H9 (cell line): ENCODE data around the gene RPS29. TPM values are rescaled to one million over a fixed set of nuclear protein-coding genes. Genes with fewer than 3 reads are reported as not detected.

Experiments
- DNase-seq: peaks from one replicate; pipeline ENCODE4 v3.0.0-alpha.2; 2017
- H2AFZ ChIP-seq: one replicate; pipeline ENCODE4 v1.6.1; 2013; ENCODE audit warnings: mild to moderate bottlenecking, low read length, control low read depth, moderate library complexity
- H2AK5ac ChIP-seq: 2 replicates; pipeline ENCODE4 v1.6.1; 2013; ENCODE audit warnings: low read length, control low read depth, mixed read lengths; ENCODE audit not compliant: insufficient read length
- H2BK120ac ChIP-seq: one replicate; pipeline ENCODE4 v1.6.1; 2013; ENCODE audit warnings: low read depth, mild to moderate bottlenecking, low read length, control low read depth, inconsistent platforms; ENCODE audit not compliant: poor library complexity, severe bottlenecking
- H2BK12ac ChIP-seq: 2 replicates; pipeline ENCODE4 v1.6.1; 2013; ENCODE audit warnings: low read length, control low read depth, mixed read lengths, low read depth; ENCODE audit not compliant: insufficient read length
- H2BK15ac ChIP-seq: 2 replicates; pipeline ENCODE4 v1.6.1; 2013; ENCODE audit warnings: low read depth, low read length, control low read depth
- H2BK20ac ChIP-seq: one replicate; pipeline ENCODE4 v1.6.1; 2013; ENCODE audit warnings: low read depth, mild to moderate bottlenecking, low read length, control low read depth, inconsistent platforms; ENCODE audit not compliant: poor library complexity, severe bottlenecking
- H2BK5ac ChIP-seq: 2 replicates; pipeline ENCODE4 v1.6.1; 2013; ENCODE audit warnings: low read length, control low read depth, mixed read lengths; ENCODE audit not compliant: insufficient read length
- H3K14ac ChIP-seq: 2 replicates; pipeline ENCODE4 v1.6.1; 2013; ENCODE audit warnings: low read length, control low read depth; ENCODE audit not compliant: insufficient read depth
- H3K18ac ChIP-seq: 2 replicates; pipeline ENCODE4 v1.6.1; 2013; ENCODE audit warnings: low read depth, mild to moderate bottlenecking, mixed read lengths, low read length, control low read depth; ENCODE audit not compliant: insufficient read length
- H3K23ac ChIP-seq: 2 replicates; pipeline ENCODE4 v1.6.1; 2013; ENCODE audit warnings: low read length, control low read depth, mixed read lengths, low read depth; ENCODE audit not compliant: insufficient read length
- H3K23me2 ChIP-seq: 2 replicates; pipeline ENCODE4 v1.6.1; 2013; ENCODE audit warnings: low read depth, mild to moderate bottlenecking, mixed read lengths, low read length, control low read depth; ENCODE audit not compliant: insufficient read length, poor library complexity, severe bottlenecking
- H3K27ac ChIP-seq: 2 replicates; pipeline ENCODE4 v1.5.1; 2013; ENCODE audit warnings: low read length, control low read depth, mixed read lengths, low read depth; ENCODE audit not compliant: insufficient read length
- H3K27me3 ChIP-seq: 2 replicates; pipeline ENCODE4 v1.6.1; 2013; ENCODE audit warnings: low read length, control low read depth, inconsistent platforms; ENCODE audit not compliant: insufficient read depth
- H3K4ac ChIP-seq: 2 replicates; pipeline ENCODE4 v1.6.1; 2013; ENCODE audit warnings: low read depth, mild to moderate bottlenecking, control low read depth, inconsistent platforms, low read length, moderate library complexity
- H3K4me1 ChIP-seq: 2 replicates; pipeline ENCODE4 v1.6.1; 2013; ENCODE audit warnings: low read length, control low read depth, inconsistent platforms; ENCODE audit not compliant: insufficient read depth
- H3K4me2 ChIP-seq: 2 replicates; pipeline ENCODE4 v1.6.1; 2013; ENCODE audit warnings: low read length, control low read depth, mixed read lengths; ENCODE audit not compliant: insufficient read length, insufficient read depth
- H3K56ac ChIP-seq: 2 replicates; pipeline ENCODE4 v1.6.1; 2013; ENCODE audit warnings: low read depth, mild to moderate bottlenecking, mixed read lengths, low read length, control low read depth; ENCODE audit not compliant: insufficient read length
- H3K79me1 ChIP-seq: 2 replicates; pipeline ENCODE4 v1.6.1; 2013; ENCODE audit warnings: low read depth, mild to moderate bottlenecking, moderate library complexity, low read length, control low read depth, inconsistent platforms; ENCODE audit not compliant: insufficient read depth, poor library complexity, severe bottlenecking
- H3K79me2 ChIP-seq: 2 replicates; pipeline ENCODE4 v1.6.1; 2013; ENCODE audit warnings: low read length, control low read depth, inconsistent platforms; ENCODE audit not compliant: insufficient read depth
- H3K9ac ChIP-seq: 2 replicates; pipeline ENCODE4 v1.6.1; 2013; ENCODE audit warnings: low read length, control low read depth, mixed read lengths; ENCODE audit not compliant: insufficient read length; ENCODE audit errors: extremely low read depth
- H3K9me3 ChIP-seq: one replicate; pipeline ENCODE4 v1.6.1; 2013; ENCODE audit warnings: low read depth, low read length, inconsistent platforms; ENCODE audit not compliant: control insufficient read depth
- H3T11ph ChIP-seq: one replicate; pipeline ENCODE4 v1.6.1; 2013; ENCODE audit warnings: mild to moderate bottlenecking, low read length, control low read depth, inconsistent platforms
- H4K20me1 ChIP-seq: one replicate; pipeline ENCODE4 v1.6.1; 2013; ENCODE audit not compliant: control insufficient read depth, insufficient read length, insufficient read depth
- H4K5ac ChIP-seq: 2 replicates; pipeline ENCODE4 v1.6.1; 2013; ENCODE audit warnings: low read depth, mild to moderate bottlenecking, mixed read lengths, low read length, control low read depth; ENCODE audit not compliant: insufficient read length
- H4K8ac ChIP-seq: replicated peaks from 2 replicates; pipeline ENCODE4 v1.6.1; 2013; ENCODE audit warnings: low read length, control low read depth, mixed read lengths, low read depth; ENCODE audit not compliant: insufficient read length
- H4K91ac ChIP-seq: 2 replicates; pipeline ENCODE4 v1.6.1; 2013; ENCODE audit warnings: low read depth, mild to moderate bottlenecking, moderate library complexity, mixed read lengths, low read length, control low read depth; ENCODE audit not compliant: insufficient read length
- H3K27ac Mint-ChIP-seq, 3 experiments: 2 replicates in 2 of 3; 3 replicates in 1 of 3; pipeline ENCODE4 v1.8.0; 2020 to 2021; ENCODE audit warnings: mixed read lengths in 3 of 3, mild to moderate bottlenecking in 1 of 3, moderate library complexity in 1 of 3
- H3K27me3 Mint-ChIP-seq: 2 replicates; pipeline ENCODE4 v1.8.0; 2021; ENCODE audit warnings: low read depth, mild to moderate bottlenecking, moderate library complexity, mixed read lengths
- H3K36me3 Mint-ChIP-seq, 3 experiments: 2 replicates in 2 of 3; 3 replicates in 1 of 3; pipeline ENCODE4 v1.8.0; 2020 to 2021; ENCODE audit warnings: low read depth in 3 of 3, mixed read lengths in 3 of 3; ENCODE audit not compliant: insufficient read depth in 1 of 3
- H3K4me1 Mint-ChIP-seq, 2 experiments: 2 replicates each; pipeline ENCODE4 v1.8.0; 2020; ENCODE audit warnings: mixed read lengths in 2 of 2
- H3K4me3 Mint-ChIP-seq, 2 experiments: 2 replicates in 1 of 2; 3 replicates in 1 of 2; pipeline ENCODE4 v1.8.0; 2020 to 2021; ENCODE audit warnings: mild to moderate bottlenecking in 2 of 2, mixed read lengths in 2 of 2, moderate library complexity in 1 of 2
- H3K9me3 Mint-ChIP-seq, 2 experiments: 2 replicates in 1 of 2; 3 replicates in 1 of 2; pipeline ENCODE4 v1.8.0; 2020; ENCODE audit warnings: mild to moderate bottlenecking in 2 of 2, mixed read lengths in 2 of 2, moderate library complexity in 1 of 2
- CTCF ChIP-seq: fragments of 200-600 bp; sonication (generic); conservative IDR thresholded peaks from 3 replicates; pipeline ENCODE4 v1.8.0; 2021; ENCODE audit warnings: antibody characterized with exemption, mild to moderate bottlenecking
- WGBS: extraction: QIAGEN DNeasy Blood & Tissue Kit; methylation state at CpG from one replicate; pipeline ENCODE4 v1.1.7; 2013; ENCODE audit warnings: missing lambda C conversion rate, low lambda C conversion rate, mixed read lengths; ENCODE audit not compliant: insufficient read length; ENCODE audit errors: extremely low coverage; 5-methylcytosine and 5-hydroxymethylcytosine counted together
- total RNA-seq: library from RNA; stranded (reverse); gene quantifications from 2 replicates; pipeline ENCODE4 v1.2.1, GENCODE V29; 2021

Gene RPS29
- total RNA-seq, 1 experiment from 2014 or later: 1,963 TPM

GRCh38 chr14:49623941-49624839, 38.0 kb upstream of the RPS29 start:
- no CpG with 5 or more reads among the region's 6 CpGs for WGBS
- Histone ChIP-seq H3K23me2 (peaks cover 12% of the 10 kb centered on the region), H3K9ac (no peak overlapping the region), H3T11ph (no peak overlapping the region), H3K56ac (no peak overlapping the region), H2BK120ac (no peak overlapping the region), H4K5ac (no peak overlapping the region), H4K20me1 (no peaks in the 10 kb centered on the region), H2AK5ac (no peak overlapping the region), H3K4me2 (no peak overlapping the region), H2BK15ac (no peak overlapping the region), H3K4me1 (peaks cover 4% of the 10 kb centered on the region; the same call in 1 of the 2 replicates), H3K4ac (no peak overlapping the region), H3K27me3 (no peaks in the 10 kb centered on the region), H4K91ac (no peak overlapping the region), H3K18ac (no peak overlapping the region), H2BK5ac (no peak overlapping the region), H2AFZ (no peak overlapping the region), H3K14ac (no peak overlapping the region), H3K79me2 (peaks cover 11% of the 10 kb centered on the region; the same call in 1 of the 2 replicates), H3K9me3 (no peaks in the 10 kb centered on the region), H3K23ac (no peak overlapping the region), H3K27ac (no peak overlapping the region), H2BK20ac (no peak overlapping the region), H2BK12ac (no peak overlapping the region), H3K79me1 (no peaks in the 10 kb centered on the region), H4K8ac (no peak overlapping the region)
- Mint-ChIP-seq H3K4me3 (0 out of 5 replicates have a peak overlapping the region, but pooled peaks of 1 of the 2 experiments have one; percentile 23), H3K27me3 (no peaks in the 10 kb centered on the region), H3K4me1 (peaks cover 15 to 18% of the 10 kb centered on the region in 2 experiments), H3K27ac (no peak overlapping the region), H3K36me3 (peaks cover 8 to 40% (median 12%) of the 10 kb centered on the region in 3 experiments), H3K9me3 (no peaks in the 10 kb centered on the region)
- no peak for DNase-seq
- no peak for TF ChIP-seq CTCF
